Activated naive CD4-positive, alpha-beta T cell treated with anti-CD3 and anti-CD28 coated beads, Interleukin-2, amount 50 U/mL, for 72 hours (primary cell): Measurements from ENCODE around the gene FBXO11. TPM values are rescaled to one million over a fixed set of nuclear protein-coding genes. Genes with fewer than 3 reads are reported as not detected.
"Not testable (repeated sequence)": the region's sequence is repeated elsewhere in the genome, so short reads cannot be mapped to it uniquely, and the experiment has no call there.

Experiments
- ATAC-seq, 2 donors: fragments of 150-1000 bp; cut with Tn5 transposase; 2 replicates each; pipeline ENCODE4 v1.10.0; 2021; ENCODE audit warnings: mild to moderate bottlenecking in 2 of 2, moderate library complexity in 2 of 2
- DNase-seq, 2 donors: peaks; one replicate each; pipeline ENCODE4 v3.0.0; 2021 to 2022; ENCODE audit warnings: low spot score in 2 of 2
- H3K27ac Mint-ChIP-seq, 2 donors: one replicate each; pipeline ENCODE4 v1.8.0; 2022; ENCODE audit warnings: mild to moderate bottlenecking in 2 of 2, mixed read lengths in 2 of 2
- H3K36me3 Mint-ChIP-seq, 2 donors: one replicate each; pipeline ENCODE4 v1.8.0; 2022; ENCODE audit warnings: mixed read lengths in 2 of 2
- H3K9me3 Mint-ChIP-seq, 2 donors: one replicate each; pipeline ENCODE4 v1.8.0; 2022; ENCODE audit warnings: mixed read lengths in 2 of 2
- total RNA-seq, 2 donors: library from RNA; stranded (reverse); gene quantifications; one replicate each; pipeline ENCODE4 v1.2.3, GENCODE V29; 2022

Gene FBXO11
- total RNA-seq, 2 donors from 2014 or later, result 42.2 to 54.2 TPM

GRCh38 chr2:47903781-47904490, 2.4 kb downstream of the FBXO11 start:
- no peak for DNase-seq
- no peak for ATAC-seq
- H3K36me3 Mint-ChIP-seq, result peaks cover 7 to 12% of the 10 kb centered on the region in 2 donors
- H3K9me3 Mint-ChIP-seq, result no peaks in the 10 kb centered on the region
- H3K27ac Mint-ChIP-seq, result peak overlapping the region; percentile 91 to 98

GRCh38 chr2:47901892-47902291, 4.4 kb downstream of the FBXO11 start:
- DNase-seq, H3K9me3 Mint-ChIP-seq, ATAC-seq, H3K27ac Mint-ChIP-seq: not testable (repeated sequence)
- peaks cover 7 to 26% of the 10 kb centered on the region in 2 donors for H3K36me3 Mint-ChIP-seq

DNA sequence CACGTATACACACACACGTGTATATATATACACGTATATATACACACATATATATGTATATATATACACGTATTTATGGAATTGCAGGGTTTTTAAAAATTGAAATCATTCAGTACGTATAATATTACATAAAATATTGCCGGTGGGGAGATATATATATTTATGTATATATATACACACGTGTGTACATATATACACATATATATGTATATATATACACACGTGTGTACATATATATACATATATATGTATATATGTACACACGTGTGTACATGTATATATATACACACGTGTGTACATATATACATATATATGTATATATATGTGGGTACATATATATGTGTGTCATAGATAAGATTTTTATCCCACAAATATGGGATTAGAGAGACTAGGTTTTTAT, 5.4 kb downstream of the FBXO11 start:
- no peak overlapping the region for H3K27ac Mint-ChIP-seq
- ATAC-seq (no peak), DNase-seq (no peak)
- no peaks in the 10 kb centered on the region for H3K9me3 Mint-ChIP-seq
- peaks cover 7 to 34% of the 10 kb centered on the region in 2 donors for H3K36me3 Mint-ChIP-seq

GRCh38 chr2:47899915-47900816, 6.1 kb downstream of the FBXO11 start:
- ATAC-seq, result peak in 1 of 2 donors; percentile 21
- Mint-ChIP-seq H3K9me3 (no peaks in the 10 kb centered on the region), H3K36me3 (peaks cover 7 to 34% of the 10 kb centered on the region in 2 donors), H3K27ac (peak overlapping the region; percentile 35 to 53)
- no peak for DNase-seq

DNA sequence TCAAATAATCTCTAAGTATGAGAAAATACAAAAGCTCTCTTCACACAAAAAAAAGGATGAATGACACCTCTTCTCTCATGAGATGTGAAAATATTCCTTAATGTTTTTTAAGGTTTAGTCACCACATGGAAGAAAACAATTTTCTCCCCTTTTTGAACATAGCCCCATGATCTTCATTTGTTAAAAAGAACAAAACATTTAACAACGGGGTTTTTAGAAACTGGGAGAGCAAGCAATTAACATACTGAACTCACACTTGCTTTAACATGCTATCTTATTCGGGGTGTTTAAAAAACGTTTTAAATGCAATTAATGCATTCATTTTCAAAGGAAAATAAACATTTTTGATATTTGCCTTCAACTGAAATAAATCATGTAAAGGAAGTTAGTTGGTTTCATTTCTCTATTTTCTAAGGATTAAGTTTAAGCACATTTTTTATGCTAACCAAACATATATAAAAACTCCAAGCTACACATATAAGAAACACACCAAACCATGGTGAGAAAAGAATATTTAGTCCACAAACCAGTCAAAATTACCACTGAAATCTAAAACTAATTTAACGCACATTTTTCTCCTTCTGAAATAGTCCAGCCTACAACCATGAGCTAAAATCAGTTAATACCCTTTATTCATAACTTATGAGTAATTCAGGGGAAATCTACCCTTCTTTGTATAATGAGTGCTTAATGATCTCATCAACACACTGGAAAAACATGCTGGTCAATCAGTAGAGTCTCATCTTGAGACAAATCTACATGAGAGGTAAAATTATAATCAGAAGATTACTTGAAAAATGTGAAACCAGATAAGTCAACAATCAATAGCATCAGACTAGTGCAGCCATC, 8.2 kb downstream of the FBXO11 start:
- DNase-seq (no peak), ATAC-seq (peak; percentile 69 to 79)
- Mint-ChIP-seq H3K27ac (peak overlapping the region; percentile 65 to 73), H3K36me3 (peaks cover 0 to 22% of the 10 kb centered on the region in 2 donors), H3K9me3 (no peaks in the 10 kb centered on the region)

DNA sequence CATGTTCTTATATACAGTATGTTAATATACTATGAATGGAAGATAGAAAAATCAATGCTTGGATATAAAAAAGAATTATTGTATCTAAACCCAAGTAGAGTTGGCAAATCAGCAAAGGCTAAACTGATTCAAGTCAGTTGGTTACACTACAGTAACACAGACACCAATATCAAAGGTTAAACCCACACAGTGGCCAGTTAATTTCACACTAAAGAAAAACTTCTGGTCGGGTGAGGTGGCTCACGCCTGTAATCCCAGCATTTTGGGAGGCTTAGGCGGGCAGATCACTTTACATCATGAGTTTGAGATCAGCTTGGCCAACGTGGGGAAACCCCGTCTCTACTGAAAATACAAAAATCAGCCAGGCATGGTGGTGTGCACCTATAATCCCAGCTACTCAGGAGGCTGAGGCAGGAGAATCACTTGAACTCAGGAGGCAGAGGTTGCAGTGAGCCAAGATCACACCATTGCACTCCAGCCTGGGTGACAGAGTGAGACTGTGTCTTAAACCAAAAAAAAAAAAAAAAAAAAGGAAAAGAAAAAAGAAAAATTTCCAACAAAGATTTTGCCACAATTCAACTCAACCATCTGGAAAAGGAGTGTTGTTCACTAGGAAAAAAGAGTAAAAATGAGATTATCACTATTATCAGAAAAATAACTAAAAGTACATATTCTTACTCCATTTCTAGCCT, 9.0 kb downstream of the FBXO11 start:
- DNase-seq, H3K9me3 Mint-ChIP-seq: not testable (repeated sequence)
- Mint-ChIP-seq H3K27ac (peak overlapping the region; percentile 73 to 74), H3K36me3 (peaks cover 0 to 22% of the 10 kb centered on the region in 2 donors)
- ATAC-seq, result peak in 1 of 2 donors; percentile 80

DNA sequence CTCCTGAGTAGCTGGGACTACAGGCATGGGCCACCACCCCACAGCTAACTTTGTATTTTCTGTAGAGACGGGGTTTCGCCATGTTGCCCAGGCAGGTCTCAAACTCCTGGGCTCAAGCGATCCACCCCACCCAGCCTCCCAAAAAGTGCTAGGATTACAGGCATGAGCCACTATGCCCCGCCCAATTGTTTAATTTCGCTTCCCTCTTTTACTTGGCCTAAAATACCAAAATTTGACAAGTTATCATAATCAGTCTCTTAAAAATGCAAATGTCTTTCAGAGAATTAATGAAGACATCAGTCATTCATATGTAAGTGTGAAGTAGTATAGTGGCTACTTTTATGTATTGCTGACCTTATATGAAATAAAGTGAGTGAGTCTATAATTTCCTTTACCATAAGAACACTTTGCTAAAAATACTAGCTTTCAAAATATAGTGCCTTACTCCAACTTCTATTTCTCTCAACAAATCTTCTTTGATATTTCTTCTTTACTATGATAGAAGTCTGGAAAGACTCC, 9.8 kb downstream of the FBXO11 start:
- H3K36me3 Mint-ChIP-seq, result peaks cover 0 to 29% of the 10 kb centered on the region in 2 donors
- peak overlapping the region; percentile 73 to 74 for H3K27ac Mint-ChIP-seq
- H3K9me3 Mint-ChIP-seq, result no peaks in the 10 kb centered on the region
- DNase-seq (no peak), ATAC-seq (no peak)

DNA sequence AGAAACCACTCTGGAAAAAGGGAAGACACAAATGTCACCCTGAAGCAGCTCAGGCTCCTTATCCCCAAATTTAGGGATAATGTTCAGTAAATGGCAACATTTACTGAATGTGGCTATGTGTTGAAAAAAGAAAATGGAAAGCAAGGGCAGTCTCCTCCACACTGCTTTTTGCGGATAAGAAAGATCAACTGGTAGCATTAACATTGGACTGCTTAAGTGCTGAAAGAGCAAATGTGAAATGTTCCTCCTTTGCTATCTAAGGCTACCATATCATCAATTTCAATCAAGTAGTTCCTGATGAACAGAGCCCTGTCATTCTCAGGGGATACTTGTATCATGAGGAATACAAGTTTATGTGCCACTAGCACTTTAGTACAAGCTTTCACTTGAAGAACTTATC, 12.5 kb downstream of the FBXO11 start:
- ATAC-seq (no peak), DNase-seq (no peak)
- H3K9me3 Mint-ChIP-seq, result no peaks in the 10 kb centered on the region
- H3K27ac Mint-ChIP-seq, result no peak overlapping the region
- peaks cover 0 to 34% of the 10 kb centered on the region in 2 donors for H3K36me3 Mint-ChIP-seq

DNA sequence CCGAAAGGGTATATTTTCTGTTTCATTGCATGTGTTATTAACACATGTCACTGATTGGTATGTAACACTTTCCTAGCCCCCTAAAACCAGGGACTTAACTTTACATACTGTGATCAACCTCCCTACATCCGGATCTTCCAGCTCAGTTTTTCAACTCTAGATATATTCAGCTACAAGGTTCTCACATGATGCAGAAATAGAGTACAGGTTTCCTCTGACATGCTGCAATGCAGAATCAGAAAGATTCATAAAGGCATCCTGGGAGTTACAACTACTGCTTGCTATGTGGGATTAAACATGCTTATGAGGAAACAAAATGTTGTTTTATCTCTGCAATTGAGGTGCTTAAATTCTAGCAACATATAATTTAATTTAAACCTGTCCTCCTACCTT, 14.0 kb downstream of the FBXO11 start:
- ATAC-seq, result no peak
- DNase-seq, result no peak
- Mint-ChIP-seq H3K9me3 (no peaks in the 10 kb centered on the region), H3K36me3 (peaks cover 0 to 24% of the 10 kb centered on the region in 2 donors), H3K27ac (no peak overlapping the region)

DNA sequence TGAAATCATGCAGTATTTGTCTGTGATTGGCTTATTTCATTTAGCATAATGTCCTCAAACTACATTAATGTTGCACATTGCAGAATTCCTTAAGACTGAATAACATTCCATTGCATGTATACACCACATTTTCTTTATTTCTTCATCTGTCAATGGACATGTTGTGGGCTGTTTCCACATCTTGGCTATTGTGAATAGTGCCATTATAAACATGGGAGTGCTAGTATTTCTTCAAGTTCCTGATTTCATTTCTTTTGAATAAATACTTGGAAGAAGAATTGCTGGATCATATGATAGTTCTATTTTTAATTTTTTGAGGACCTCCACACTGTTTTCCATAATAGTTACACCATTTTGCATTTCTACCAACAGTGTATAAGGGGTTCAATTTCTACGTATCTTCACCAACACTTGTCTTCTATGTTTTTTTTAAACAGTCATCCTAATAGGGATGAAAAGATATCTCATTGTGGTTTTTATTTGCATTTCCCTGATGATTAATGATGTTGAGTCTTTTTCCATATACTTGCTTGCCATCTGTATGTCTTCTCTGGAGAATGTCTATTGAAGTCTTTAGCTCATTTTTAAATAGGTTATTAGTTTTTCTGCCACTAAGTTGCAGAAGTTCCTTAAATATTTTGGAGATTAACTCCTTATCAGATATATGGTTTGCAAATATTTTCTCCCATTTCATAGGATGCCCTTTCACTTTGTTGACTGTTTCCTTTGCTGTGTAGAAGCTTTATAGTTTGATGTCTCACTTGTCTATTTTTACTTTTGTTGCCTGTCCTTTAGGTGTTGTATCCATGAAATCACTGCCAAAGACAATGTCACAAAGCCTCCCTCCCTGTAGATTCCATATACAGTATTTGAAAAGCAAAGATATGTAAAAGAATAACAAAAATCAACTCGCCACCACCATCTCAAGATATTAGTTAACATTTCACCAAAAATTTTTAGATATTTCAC, 14.6 kb downstream of the FBXO11 start:
- Mint-ChIP-seq H3K27ac (no peak overlapping the region), H3K9me3 (no peaks in the 10 kb centered on the region), H3K36me3 (peaks cover 0 to 17% of the 10 kb centered on the region in 2 donors)
- no peak for ATAC-seq
- DNase-seq, result no peak

GRCh38 chr2:47890711-47891368, 15.5 kb downstream of the FBXO11 start:
- Mint-ChIP-seq H3K27ac (no peak overlapping the region), H3K36me3 (peaks cover 0 to 12% of the 10 kb centered on the region in 2 donors), H3K9me3 (no peaks in the 10 kb centered on the region)
- DNase-seq (no peak), ATAC-seq (peak; percentile 49 to 60)

DNA sequence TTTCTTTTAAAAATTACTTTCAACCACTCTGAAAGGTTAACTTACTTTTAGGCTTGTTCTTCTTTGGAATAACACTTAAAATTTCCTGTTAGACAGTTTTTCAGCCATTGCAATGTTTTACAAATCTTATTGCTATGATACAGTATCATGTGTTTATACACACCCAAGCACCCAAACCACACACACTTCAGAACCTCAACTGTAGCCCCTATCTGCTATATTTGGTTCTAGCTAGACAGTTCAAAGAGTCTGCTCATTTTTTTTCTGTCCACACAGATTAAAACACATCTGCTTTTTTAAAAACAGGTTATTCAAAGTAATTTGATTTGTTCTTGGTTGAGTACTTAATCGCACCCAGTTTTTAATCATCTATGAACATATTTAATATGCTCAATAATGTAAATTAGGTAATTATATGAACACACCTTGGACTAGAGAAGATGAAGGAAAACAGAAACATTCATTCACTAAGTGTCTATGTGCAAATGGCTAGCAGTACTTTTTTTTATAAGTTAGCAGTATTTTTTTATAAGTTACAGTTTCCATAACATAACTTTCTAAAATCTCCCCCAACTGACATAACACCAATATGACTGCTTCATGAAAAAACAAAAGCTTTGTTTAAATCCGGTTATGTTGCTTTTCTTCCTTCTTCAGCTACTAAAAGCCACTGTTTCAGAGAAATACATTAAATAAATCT, 17.6 kb downstream of the FBXO11 start:
- peak; percentile 64 to 67 for ATAC-seq
- Mint-ChIP-seq H3K27ac (no peak overlapping the region), H3K9me3 (no peaks in the 10 kb centered on the region), H3K36me3 (peaks cover 0 to 24% of the 10 kb centered on the region in 2 donors)
- DNase-seq, result no peak

GRCh38 chr2:47876912-47877311, 29.4 kb downstream of the FBXO11 start:
- no peak for ATAC-seq
- Mint-ChIP-seq H3K27ac (no peak overlapping the region), H3K36me3 (peaks cover 0 to 20% of the 10 kb centered on the region in 2 donors), H3K9me3 (peaks cover 0 to 5% of the 10 kb centered on the region in 2 donors)
- no peak for DNase-seq

- H3K9me3 Mint-ChIP-seq, result peaks cover 0 to 4% of the 10 kb centered on the region in 2 donors
- H3K27ac Mint-ChIP-seq, result no peak overlapping the region
- peaks cover 0 to 37% of the 10 kb centered on the region in 2 donors for H3K36me3 Mint-ChIP-seq
- ATAC-seq (no peak), DNase-seq (no peak)
These were observed 33.4 kb downstream of the FBXO11 start for GRCh38 chr2:47872941-47873340.
